HTR-8/SVneo (cell line): ENCODE measurements around the gene ITGA2.
A peak's percentile ranks its signal among the peaks of the same experiment; 100 is the strongest.

ENCODE experiments used
- DNase-seq: peaks from one replicate; pipeline ENCODE4 v3.0.0; 2011; ENCODE audit warnings: low spot score, mixed read lengths; ENCODE audit not compliant: insufficient read length
- FAIRE-seq: peaks from 2 replicates; lab custom pipeline; 2011; peaks lifted over from hg19 to GRCh38; lab: Jason Lieb, UNC

ITGA2 gene

DNA sequence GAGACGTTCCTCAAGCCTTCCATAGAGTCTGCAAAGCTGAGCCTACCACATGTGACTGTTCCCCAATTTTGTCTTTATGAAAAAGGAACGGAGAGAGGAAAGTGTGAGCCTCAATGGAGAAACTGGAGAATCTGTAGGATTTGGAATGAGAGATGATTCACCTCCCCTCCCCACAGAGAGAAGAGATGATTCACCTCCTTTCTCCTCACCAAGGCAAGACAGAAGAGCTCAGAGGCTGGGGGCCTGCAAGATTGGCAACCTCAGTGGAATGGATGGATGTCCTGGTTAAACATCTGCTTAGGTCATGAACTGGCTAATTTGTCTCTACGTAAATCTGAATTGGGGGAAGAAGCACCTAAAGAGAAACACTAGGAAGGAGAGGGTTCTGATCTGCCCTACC lies 137.4 kb downstream of the ITGA2 start:
- no peak for DNase-seq
- FAIRE-seq = peak; percentile 54

DNA sequence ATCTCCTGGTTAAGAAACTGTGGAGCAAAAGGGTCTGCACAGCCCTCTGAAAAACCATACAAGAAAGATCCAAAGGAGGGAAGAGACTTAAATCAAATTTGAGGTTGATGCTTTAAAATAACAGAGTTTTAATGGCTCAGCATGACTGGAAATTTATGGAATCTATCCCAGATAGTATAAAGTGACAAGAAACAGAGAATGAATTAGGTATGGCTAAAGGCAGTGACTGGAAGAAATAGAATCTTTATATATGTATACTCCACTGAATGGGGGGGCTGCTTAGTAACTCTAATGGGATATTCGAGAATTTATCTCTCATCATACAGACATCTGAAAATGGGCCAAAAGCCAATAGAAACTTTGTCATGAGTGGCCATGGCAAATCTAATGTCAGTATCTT lies 138.0 kb downstream of the ITGA2 start:
- FAIRE-seq (no peak), DNase-seq (no peak)

DNA sequence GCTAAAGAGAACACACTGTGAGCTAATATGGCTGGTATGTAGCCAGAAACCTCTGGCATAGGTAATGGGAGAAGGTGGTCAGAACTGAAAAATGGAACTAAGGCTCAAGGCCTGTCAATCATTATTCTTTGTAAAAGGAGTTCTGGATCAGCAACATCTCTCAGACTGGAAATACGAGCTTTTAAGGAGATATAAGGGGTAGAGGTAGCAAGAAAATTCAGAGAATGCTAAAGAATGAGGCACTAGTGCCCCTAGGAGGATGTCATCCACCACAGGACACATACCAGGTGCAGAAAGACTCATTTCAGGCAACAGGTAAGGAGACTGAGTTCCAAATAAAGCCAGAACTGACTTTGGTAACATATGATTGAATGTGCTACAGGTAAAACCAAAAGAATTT lies 139.3 kb downstream of the ITGA2 start:
- DNase-seq (no peak), FAIRE-seq (no peak)

DNA sequence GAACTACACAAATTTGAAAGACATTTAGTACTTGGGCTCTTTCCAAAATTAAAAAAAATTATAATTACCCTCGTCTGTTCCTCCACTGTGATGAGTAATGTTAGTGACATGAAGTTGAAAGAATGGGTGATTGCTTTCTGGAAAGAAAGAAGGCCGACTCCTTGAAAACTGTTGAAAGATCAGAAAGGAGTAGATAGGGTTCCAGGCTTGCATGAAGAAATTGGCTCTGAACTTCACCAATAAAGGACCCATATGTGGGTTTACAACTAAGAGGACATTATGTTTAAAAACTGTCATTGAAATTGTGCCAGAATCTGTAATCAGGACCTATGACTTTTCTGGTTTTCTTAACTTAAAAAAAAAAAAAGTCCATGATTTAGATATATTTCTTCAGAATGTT lies 141.1 kb downstream of the ITGA2 start:
- FAIRE-seq (no peak), DNase-seq (no peak)

DNA sequence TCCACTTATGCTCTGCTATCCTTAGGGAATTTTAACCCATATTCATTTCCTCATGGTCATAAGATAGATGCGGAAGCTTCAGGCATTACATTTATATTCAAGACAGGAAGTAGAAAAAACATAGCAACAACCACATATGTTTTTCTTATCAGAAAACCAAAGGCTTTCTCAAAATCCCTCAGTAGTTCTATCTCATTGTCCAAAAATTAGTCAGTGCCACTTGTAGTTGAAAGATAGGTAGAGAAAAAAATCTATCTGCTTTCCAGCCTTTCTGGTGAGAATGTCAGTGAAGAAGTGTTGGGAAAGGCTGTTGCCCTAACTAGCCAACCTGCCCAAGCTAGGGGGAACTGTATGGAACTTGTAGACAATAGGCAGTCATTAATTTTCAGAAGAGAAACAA lies 143.9 kb downstream of the ITGA2 start:
- DNase-seq (no peak), FAIRE-seq (no peak)
